Measurements from ENCODE around the gene FNBP1.

Gene FNBP1

GRCh38 chr9:130042885-130043653, at the start of gene FNBP1:
Gene FNBP1, minus strand, starts transcription at chr9:130043189. Its CDS starts 214 bp downstream, at chr9:130042975.
- DNase-seq (ENCODE audit: low spot score) (peak; percentile 91), FAIRE-seq (no peak)

GRCh38 chr9:130090915-130091314, 47.9 kb upstream of the FNBP1 start:
- FAIRE-seq (no peak), DNase-seq (ENCODE audit: low spot score) (no peak)

DNA sequence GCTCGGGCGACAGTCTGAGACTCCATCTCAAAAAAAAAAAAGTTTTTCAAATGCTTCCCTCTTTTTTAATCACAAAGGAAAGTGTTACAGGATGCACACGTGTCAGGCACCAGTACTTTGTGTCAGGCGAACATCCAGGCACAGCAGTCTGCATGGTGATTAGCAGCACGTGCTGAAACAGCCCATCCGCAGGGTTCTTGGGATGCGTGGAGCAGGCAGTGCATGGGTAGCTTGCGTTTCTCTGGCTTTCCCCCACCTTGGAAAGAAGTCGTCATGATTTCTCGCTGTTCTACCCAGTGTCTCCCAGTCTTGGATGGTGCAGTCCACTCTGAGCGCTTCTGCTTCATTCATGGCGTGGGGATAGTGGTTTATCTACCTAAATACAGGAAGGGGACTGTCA, 46.2 kb upstream of the FNBP1 start:
- DNase-seq (ENCODE audit: low spot score) (no peak), FAIRE-seq (no peak)

DNA sequence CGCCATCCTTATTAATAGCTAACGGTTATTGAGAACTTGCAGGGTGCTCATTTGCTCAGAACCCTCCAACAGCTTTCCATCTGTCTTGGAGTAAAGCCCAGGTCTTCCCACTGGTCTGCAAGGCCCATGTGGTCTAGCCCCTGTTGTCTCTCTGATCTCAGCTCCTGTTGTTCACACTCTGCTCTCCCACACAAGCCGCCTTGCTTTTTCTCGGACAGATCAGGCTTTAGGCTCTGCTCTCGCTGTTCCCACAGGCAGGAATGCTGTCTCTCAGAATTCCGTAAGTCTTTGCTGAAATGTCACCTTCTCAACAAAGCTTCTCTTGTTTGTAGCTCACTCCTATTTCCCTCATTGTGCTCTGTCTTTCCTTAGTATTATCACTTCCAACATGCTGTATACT, 45.1 kb upstream of the FNBP1 start:
- DNase-seq (ENCODE audit: low spot score) (no peak), FAIRE-seq (no peak)

- DNase-seq (ENCODE audit: low spot score): no peak
- FAIRE-seq: no peak
Measured at GRCh38 chr9:130084337-130084736, 41.3 kb upstream of the FNBP1 start.

DNA sequence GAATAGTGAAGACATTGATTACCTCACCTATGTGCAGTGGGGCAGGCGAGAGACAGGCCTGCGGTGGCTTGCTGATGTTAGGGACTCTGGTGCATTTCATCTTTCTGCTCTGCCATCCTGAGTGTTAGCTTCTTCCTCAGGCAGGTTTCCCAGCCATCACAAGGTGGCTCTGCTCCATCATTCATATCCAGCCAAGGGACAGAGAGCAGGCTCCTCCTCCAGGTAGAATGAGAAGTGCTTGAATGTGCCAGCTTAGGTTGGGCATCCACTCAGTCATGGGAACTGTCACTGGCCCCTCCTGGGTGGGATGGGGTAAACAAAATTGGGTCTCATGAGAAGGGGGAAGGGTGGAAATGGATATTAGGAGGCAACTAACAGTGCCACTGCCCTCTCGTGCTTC, 35.6 kb upstream of the FNBP1 start:
- DNase-seq (ENCODE audit: low spot score) (no peak), FAIRE-seq (no peak)

- FAIRE-seq (no peak), DNase-seq (ENCODE audit: low spot score) (no peak)
Measured at GRCh38 chr9:130073373-130073772, 30.4 kb upstream of the FNBP1 start.

GRCh38 chr9:130072515-130073235, 29.7 kb upstream of the FNBP1 start:
- FAIRE-seq (no peak), DNase-seq (ENCODE audit: low spot score) (no peak)

GRCh38 chr9:130069048-130069447, 26.1 kb upstream of the FNBP1 start:
- DNase-seq (ENCODE audit: low spot score) (no peak), FAIRE-seq (no peak)

DNA sequence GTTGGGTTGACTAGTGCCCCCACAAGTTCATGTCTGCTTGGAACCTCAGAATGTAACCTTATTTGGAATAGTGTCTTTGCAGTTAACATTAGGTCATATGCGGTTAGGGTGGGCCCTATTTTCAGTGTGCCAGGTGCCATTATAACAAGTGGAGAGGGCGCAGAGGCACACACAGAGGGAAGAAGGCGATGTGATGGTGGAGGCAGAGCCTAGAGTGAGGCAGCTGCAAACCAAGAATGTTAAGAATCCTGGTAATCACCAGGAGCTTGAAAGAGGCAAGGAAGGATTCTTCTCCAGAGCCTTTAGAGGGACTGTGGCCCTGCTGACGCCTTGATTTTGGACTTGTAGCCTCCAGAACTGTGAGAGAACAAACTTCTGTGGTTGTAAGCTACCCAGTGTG, 21.6 kb upstream of the FNBP1 start:
- FAIRE-seq (no peak), DNase-seq (ENCODE audit: low spot score) (no peak)

DNA sequence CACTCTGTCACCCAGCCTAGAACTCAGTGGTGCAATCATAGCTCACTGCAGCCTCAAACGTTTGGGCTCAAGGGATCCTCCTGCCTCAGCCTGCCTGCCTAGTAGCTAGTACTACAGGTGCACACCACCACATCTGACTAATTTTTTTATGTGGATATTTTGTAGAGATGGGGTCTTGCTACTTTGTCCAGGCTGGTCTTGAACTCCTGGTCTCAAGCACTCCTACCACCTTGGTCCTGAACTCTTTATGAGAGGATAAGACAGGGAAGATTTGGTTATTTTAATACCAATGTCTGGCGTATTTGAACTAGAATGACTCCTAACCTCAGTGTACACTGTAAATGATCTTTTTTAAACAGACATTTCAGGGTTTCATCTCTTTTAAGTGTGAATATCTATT, 19.8 kb upstream of the FNBP1 start:
- DNase-seq (ENCODE audit: low spot score) (no peak), FAIRE-seq (no peak)

- DNase-seq (ENCODE audit: low spot score): no peak
- no peak for FAIRE-seq
Measured at GRCh38 chr9:130060296-130060695, 17.3 kb upstream of the FNBP1 start.

DNA sequence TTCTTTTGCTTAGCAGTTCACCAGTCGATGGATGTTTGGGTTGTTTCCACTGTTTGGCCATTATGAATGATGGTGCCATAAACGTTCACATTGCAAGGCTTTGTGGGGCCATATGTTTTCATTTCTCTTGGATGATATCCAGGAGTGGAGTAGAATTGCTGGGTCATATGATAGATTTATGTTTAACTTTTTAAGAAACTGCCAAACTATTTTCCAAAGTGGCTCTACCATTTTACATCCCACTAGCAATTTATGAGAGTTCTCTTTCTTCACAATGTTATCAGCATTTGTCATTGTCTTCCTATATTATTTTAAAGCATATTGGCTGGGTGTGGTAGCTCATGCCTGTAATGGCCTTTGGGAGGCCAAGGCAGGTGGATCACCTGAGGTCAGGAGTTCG, 15.9 kb upstream of the FNBP1 start:
- no peak for FAIRE-seq
- no peak for DNase-seq (ENCODE audit: low spot score)

GRCh38 chr9:130058154-130058553, 15.2 kb upstream of the FNBP1 start:
- FAIRE-seq (no peak), DNase-seq (ENCODE audit: low spot score) (no peak)

DNA sequence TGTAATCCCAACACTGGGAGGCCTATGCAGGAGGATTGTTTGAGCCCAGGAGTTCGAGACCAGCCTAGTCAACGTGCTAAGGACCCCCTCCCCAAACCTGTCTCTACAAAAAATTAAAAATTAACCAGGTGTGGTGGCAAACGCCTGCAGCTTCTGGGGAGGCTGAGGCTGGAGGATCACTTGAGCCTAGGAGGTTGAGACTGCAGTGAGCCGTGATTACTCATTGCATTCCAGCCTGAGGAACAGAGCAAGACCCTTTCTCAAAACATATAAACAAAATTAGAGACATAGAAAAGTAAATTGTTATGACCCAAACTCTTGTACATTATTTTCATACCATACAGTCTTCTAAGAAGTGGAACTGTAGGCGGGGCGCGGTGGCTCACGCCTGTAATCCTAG, 11.8 kb upstream of the FNBP1 start:
- DNase-seq (ENCODE audit: low spot score) (no peak), FAIRE-seq (no peak)

- no peak for DNase-seq (ENCODE audit: low spot score)
- FAIRE-seq: no peak
Measured at GRCh38 chr9:130054325-130054786, 11.4 kb upstream of the FNBP1 start.

DNA sequence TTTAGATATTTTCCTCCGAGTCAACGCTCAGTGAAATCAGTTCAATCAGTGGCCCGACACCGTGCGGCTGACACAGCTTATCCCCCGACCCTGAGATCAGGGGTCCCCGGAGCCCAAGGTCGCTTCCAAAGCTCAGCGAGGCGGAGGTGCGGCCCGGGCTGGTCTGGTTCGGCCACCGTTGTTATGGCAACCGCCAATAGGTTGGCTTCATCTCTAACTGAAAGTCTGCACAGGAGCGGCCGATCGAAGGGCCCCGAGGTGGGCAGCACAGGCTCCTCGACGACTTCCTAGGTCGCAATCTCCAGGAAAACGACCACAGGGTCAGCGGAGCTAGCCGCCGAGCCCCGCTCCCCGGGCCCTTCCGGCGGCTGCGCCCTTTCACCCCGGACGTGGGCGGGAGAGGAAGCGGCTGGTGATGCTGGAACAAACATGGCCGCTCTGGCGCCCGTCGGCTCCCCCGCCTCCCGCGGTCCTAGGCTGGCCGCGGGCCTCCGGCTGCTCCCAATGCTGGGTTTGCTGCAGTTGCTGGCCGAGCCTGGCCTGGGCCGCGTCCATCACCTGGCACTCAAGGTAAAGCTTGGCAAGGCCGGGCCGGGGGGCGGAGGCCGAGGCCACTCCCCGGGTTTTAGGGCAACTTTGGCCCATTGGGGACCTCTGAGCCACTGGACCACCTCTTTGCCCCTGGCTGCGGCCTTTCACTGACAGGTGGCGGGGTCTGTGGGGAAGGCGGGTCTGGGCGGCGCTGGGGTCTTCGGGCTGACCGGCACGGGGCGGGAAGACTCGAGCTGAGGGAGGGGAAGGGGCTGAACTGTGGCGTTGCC, 10.7 kb upstream of the FNBP1 start, which contains the start of gene GPR107:
Gene GPR107 (plus strand): TSS at position 403 of the 821 bp plus-strand sequence. CDS start 27 bp downstream, at position 430.
- no peak for FAIRE-seq

GRCh38 chr9:130053109-130053503, 10.1 kb upstream of the FNBP1 start:
- FAIRE-seq (no peak), DNase-seq (ENCODE audit: low spot score) (no peak)

More for the DNA sequence above, 10.7 kb upstream of the FNBP1 start, which contains the start of gene GPR107:
- DNase-seq (ENCODE audit: low spot score): peak; percentile 93

DNA sequence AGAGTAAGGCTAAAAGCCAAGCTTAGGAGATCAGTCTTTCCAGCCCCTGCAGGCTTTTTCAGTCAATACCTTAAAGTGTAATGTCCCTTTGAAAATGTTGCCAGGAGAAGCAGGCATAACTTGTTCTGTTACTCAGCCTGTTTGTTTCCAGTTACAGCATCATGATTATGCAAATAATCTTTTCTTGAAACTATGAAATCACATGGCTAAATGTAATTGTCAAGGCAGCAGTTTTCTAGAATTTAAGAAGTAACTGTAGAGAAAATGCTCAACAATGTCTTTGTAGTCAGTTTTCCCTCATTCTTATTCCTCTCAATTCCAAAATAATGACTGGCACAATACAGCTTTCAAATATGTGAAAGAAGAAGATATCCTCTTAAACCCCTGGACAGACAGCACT, 8.9 kb upstream of the FNBP1 start:
- FAIRE-seq: no peak

GRCh38 chr9:130050462-130050861, 7.5 kb upstream of the FNBP1 start:
- DNase-seq (ENCODE audit: low spot score): no peak
- no peak for FAIRE-seq

More for the DNA sequence above, 8.9 kb upstream of the FNBP1 start:
- no peak for DNase-seq (ENCODE audit: low spot score)

DNA sequence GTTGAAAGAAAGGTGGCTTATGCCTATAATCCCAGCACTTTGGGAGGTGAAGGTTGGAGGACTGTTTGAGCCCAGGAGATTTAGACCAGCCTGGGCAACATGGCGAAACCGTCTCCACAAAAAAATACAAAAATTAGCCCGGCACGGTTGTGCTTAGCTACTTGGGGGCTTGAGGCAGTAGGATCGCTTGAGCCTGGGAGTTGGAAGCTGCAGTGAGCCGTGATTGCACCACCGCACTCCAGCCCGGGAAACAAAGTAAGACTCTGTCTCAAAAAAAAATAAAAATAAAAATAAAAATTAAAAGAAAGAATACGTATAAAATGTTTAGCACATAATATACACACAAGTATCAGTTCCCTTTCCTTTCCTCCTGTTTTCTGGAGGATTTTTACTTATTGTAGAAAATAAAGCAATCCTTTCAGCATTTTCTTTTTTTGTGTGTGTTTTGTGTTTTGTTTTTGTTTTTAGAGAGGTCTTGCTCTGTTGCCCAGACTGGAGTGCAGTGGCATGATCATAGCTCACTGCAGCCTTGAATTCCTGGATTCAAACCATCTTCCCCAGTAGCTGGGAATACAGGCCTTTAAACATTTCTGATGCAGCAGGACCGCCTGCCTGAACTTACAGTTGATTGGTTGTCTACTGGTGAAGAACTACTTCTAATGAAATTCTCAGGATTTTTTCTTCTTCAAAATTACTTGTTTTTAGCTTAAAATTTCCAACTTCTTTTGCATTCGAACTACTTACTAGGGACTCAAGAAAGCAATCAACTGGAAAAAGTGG, 6.6 kb upstream of the FNBP1 start:
- FAIRE-seq (no peak), DNase-seq (ENCODE audit: low spot score) (no peak)

All from urothelium cell line (cell line).